Skeletal muscle cell (primary cell): ENCODE measurements around the gene RAB3GAP2.
A peak's percentile ranks its signal among the peaks of the same experiment; 100 is the strongest.
"Not testable (repeated sequence)": the region's sequence is repeated elsewhere in the genome, so short reads cannot be mapped to it uniquely, and the experiment has no call there.

Experiments used
- DNase-seq: peaks from one replicate; pipeline ENCODE4 v3.0.0-alpha.2; 2010; ENCODE audit warnings: low read depth
- H3K4me3 ChIP-seq: 2 replicates; pipeline ENCODE4 v1.5.1; 2011; ENCODE audit warnings: low read depth, mild to moderate bottlenecking, control low read depth, low read length, moderate library complexity

RAB3GAP2 gene

DNA sequence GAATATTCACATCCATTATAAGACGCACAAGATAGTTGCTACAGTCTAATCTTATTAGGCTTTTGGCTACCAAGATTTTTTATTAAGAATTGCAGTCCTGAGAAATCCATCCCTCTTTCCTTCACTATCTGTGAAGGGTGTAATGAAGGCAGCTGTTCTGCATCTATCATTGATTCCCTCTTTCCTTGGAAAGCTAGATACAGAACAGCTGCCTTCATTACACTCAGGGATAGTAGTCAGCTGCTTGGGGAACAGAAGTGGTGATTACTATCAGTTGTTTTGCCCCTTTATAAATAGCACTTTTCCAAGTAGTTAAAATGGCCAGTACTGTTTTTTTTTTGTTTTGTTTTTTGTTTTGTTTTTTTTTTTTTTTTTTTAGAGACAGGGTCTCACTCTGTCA lies 108.1 kb downstream of the RAB3GAP2 start:
- no peak for DNase-seq
- no peak overlapping the region for H3K4me3 ChIP-seq

DNA sequence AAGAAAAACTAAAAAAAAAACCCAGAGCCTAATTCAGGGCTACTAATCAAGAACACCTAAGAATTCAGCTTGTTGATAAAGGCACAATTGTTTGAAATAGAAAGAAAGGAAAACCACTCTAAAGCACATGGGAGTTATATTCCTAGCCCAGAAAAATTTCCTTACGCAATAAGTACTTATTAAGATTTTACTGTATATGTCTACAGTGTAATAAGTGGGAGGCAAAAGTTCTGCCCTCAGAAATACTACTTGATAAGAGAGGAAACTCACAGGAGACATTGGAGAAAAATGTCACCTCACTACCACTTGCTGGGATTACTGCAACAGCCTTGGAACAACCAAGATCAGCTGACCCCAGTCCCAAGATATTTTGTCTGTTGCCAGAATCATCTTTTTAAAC lies 112.2 kb downstream of the RAB3GAP2 start:
- no peak overlapping the region for H3K4me3 ChIP-seq
- no peak for DNase-seq

DNA sequence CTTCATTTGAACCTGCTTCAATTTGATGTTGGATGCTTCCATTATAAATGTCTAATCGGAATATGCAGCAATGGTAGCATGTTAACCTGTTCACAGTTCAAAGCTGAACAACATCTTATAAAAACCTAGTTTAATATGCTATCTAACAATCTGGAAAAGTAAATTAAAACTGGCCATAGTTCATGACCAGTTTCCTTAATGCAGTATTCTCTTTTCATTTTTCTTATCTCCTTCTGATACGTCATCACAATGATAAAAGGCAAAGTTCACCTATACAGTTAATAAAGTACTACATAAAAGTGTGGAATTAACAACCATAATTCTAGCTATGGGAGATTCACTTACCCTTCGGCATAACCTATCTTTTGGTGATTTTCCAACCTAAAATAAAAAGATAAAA lies 113.2 kb downstream of the RAB3GAP2 start:
- H3K4me3 ChIP-seq: no peak overlapping the region
- no peak for DNase-seq

DNA sequence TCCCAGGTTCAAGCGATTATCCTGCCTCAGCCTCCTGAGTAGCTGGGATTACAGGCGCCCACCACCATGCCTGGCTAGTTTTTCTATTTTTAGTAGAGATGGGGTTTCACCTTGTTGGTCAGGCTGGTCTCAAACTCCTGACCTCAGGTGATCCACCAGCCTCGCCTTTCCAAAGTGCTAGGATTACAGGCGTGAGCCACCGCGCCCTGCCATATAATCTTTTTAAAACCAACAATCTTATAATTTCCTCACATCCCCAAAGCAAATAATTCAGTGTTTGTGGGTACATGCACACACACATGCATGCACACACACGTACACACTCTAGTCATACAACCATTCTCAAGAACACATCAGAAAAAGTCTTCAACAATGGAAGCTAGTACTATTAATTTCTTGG lies 113.7 kb downstream of the RAB3GAP2 start:
- not testable (repeated sequence) for DNase-seq, H3K4me3 ChIP-seq

DNA sequence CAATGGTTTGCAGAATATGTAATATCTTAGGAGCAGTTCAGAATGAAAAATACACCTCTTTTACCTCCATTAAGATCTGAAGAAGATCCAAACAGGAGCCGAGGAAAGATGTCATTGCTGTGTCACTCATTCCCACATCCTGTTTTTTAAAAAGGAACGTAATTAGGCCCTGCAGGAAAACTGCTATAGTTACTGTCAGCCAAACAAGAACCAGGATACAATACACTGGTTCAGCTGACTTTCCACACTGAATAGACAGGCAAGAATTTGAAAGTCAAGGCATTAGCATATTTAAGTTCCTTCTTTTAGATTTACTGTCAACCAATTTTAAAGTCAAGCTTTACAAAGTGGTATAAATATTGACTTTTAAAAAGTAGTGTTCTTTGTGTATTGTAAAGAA lies 114.5 kb downstream of the RAB3GAP2 start:
- H3K4me3 ChIP-seq: no peak overlapping the region
- no peak for DNase-seq

DNA sequence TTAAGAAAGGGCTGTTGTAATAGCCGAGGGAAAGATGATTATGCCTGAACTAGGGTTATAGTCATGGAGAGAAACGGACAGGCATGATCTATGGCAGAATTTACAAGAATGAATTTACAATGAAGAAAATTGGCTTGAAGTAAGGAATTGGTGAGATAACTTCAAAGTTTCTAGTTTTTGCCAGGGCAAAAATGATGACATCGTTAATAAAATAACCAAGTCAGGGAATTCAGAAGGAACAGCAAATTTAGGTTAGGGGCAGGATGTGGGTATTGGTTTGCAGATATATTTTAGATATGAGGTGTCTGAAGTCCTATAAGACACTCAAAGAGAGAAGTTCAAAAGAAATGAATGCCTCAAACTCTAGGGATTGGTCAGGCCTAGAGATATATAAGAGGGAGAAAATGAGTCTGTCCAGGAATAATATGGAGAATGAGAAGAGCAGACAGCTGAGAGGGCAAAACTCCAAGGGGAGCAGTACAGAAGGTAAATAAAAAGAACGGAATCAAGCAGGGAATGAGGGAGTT lies 115.6 kb downstream of the RAB3GAP2 start:
- DNase-seq: no peak
- no peak overlapping the region for H3K4me3 ChIP-seq

DNA sequence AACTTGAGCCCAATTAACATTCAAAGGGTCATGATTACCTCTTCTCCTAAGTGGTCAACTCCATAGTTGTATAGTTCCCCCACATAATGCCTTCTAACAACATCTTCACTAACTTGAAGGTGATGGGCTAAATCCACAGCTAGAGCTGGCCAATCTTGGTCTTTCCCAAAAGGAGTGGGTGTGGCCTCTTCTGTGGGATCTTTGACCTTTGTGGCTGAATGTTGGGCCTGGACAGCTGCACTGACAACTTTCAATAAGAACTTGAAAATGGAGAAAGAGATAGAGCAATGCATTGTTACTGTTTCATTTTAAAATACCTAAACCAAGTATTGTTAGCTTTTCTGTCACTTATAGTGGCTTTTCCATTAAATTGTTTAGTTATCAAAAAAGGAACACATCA lies 119.1 kb downstream of the RAB3GAP2 start:
- DNase-seq: no peak
- no peak overlapping the region for H3K4me3 ChIP-seq

DNA sequence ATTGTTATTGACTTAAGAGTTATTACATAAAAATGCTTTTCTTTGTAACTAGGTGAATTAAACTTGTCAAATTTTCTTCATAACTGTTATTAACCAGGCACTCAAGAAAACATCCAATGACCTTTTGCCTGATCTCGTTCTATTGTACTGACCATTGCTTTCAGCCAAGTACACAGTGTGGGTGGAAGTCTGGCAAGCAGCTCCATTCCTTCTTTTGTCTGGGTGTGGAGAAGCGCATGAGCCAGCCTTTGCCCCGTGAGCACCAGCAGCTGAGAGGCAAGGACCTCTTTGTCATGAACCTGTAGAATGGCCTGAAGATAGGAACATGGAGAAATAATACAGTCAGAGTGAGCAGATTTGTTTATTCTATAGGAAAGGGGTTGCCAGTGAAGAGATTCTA lies 120.8 kb downstream of the RAB3GAP2 start:
- H3K4me3 ChIP-seq: no peak overlapping the region
- DNase-seq: peak; percentile 13

DNA sequence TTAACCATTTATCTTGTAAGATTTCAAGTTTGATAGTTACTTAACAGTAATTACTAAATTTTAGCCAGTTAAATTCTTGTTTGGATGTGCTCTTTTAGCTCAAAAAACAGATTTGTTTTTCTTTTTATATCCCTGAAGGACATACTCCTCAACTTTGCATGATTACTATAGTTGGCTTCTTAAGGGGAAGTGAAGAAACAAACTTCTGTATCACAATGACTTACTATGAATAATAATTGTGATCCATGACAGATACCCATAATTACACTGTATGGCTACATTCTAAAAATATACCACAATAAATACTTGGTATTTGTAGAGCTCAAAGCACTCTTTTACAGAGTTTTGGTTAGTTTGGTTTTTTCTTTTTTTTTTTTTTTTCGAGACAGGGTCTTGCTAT lies 122.5 kb downstream of the RAB3GAP2 start:
- DNase-seq: no peak
- no peak overlapping the region for H3K4me3 ChIP-seq

DNA sequence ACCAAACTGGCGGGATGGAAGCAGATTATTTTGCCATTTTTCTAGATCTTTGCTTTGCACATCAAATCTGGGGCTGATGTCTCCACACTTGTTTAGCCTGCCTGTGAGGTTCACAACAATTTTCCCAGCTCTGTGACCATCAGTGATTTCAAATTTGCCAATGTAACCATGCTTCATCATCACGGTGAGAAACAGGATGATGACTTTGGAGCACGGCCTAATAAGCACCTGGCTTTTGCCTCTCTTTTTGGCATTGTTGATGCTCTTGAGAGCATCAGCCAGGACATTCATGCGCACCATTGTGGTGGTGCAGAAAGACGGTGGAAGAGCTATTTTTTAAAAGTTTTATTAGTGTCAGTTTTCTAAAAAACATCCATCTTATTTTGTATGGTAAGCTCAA lies 128.2 kb downstream of the RAB3GAP2 start:
- no peak for DNase-seq

DNA sequence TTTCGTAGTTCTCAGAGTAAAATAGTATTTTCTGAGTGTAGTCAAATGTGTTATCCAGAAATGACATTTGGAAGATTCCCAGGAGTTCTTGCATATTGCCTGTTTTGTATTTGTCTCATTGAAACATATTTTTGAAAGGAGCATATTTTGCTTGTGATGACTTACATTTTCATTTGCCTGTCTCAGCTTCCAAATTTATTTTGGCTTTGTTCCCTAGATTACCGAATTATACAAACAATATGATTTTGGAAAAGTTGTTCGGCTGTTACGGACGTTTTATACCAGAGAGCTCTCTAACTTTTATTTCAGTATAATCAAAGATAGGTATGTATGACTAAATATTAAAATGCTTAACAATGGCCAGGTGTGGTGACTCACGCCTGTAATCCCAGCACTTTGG lies 132.3 kb downstream of the RAB3GAP2 start:
- no peak for DNase-seq
- no peak overlapping the region for H3K4me3 ChIP-seq

More for the DNA sequence above, 128.2 kb downstream of the RAB3GAP2 start:
- H3K4me3 ChIP-seq: no peak overlapping the region

DNA sequence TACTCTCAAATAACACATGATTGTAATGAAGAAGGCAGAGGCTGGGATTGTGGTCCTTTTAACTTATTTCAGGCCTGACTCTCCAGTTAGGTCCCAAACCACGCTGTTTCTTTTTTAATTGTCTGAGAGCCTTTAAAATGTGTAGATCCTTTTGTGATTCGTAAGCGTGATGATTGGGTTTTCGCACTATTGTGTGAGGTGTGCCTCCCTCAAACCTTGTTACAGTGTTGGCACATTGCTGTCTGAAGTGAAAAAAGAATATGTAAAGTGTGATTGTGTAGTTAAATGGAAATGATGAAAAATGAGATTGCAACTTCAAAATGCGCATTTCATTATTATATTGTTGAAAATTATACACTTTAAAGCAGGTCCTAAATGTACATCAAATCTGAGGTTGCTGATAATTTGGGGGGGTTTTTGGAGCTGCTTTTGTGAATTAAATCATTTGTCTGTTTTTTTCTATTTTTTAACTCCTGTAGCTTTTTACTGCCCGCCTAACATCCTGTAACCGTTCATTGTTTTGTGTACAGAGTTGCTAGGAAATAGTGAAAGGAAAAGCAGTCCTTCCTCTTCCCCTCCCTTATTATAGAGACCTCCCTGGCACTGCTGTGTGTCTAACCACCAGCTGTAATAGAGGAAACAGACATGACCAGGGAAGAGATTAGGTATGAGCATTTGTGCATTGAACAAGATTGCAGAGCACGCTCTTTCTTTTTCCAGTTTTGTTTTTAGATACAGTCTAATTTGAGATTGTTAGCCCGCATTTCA lies 135.1 kb downstream of the RAB3GAP2 start:
- no peak overlapping the region for H3K4me3 ChIP-seq

DNA sequence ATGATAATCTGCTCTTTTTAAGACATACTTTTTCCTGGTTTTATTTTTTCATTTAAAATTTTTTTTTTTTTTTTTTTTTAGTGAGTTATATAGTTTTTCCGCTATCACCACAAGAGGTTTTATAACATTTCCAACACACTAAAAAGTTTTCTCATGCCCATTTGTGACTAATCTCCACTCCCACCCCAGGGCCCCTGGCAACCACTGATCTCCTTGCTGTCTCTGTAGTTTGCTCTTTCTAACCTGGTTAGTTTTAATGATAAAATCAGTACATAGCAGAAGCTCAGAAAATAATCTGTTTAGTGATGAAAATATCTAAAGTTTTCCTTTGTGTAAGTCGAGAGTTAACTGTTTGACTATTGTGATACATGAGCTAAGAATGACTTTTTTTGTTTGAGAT lies 136.5 kb downstream of the RAB3GAP2 start:
- H3K4me3 ChIP-seq: no peak overlapping the region
- DNase-seq: no peak

More for the DNA sequence above, 135.1 kb downstream of the RAB3GAP2 start:
- no peak for DNase-seq

DNA sequence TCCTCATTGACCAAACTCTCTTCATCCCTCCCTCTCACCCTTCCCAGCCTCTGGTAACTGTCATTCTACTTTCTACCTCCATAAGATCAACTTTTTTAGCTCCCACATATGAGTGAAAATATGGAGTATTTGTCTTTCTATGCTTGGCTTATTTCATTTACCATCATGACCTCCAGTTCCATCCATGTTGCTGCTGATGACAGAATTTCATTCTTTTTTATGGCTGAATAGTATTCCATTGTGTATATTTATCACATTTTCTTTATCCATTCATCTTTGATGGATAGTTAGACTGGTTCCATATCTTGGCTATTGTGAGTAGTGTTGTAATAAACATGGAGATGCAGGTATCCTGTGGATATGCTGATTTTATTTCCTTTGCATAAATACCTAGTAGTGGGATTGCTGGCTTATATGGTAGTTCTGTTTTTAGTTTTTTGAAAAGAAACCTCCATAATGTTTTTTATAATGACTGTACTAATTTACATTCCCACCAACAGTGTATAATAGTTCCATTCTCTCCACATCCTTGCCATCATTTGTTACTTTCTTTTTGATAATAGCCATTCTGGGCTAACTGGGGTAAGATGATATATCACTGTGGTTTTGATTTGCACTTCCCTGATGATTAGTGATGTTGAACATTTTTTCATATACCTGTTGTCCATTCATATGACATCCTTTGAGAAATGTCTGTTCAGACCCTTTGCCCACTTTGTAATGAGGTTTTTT lies 142.6 kb downstream of the RAB3GAP2 start:
- H3K4me3 ChIP-seq: no peak overlapping the region
- DNase-seq: no peak

DNA sequence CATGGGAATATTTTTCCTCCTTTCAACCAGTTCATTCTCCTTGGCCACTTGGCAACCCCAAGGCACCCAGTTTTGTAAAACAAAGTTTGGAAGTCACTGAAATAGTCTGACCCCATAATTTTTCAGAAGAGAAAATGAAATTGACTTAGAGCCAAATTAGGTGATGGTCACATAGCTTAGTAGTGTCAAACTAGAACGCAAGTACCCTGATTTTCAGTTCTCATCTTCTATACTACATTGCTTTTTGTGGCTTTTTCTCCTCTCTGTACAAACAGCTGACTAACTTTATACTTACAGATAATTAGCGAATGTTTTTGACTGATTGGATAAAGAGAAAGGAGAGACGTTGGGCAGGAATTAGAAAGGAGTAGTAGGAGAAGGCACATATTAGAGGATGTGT lies 145.2 kb downstream of the RAB3GAP2 start:
- no peak overlapping the region for H3K4me3 ChIP-seq
- DNase-seq: no peak

DNA sequence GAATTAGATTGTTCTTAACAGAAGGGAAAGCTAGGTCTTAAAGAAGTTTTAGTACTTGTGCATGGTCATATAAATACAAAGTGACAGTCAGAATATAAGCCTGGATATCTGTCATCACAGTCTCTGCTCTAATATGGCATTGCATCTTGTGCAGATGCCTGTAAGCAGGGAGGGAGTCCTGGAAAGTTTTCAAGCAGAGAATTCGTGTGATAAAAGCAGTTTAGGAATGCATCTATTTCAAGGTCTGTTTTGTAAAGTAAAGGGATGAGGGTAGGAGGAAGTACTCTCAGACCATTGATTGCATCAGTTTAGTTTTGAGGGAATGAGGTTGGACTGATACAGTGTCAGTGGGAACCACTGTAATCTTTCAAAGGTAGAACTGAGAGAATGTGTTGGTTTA lies 147.7 kb downstream of the RAB3GAP2 start:
- peak; percentile 8 for DNase-seq
- no peak overlapping the region for H3K4me3 ChIP-seq

DNA sequence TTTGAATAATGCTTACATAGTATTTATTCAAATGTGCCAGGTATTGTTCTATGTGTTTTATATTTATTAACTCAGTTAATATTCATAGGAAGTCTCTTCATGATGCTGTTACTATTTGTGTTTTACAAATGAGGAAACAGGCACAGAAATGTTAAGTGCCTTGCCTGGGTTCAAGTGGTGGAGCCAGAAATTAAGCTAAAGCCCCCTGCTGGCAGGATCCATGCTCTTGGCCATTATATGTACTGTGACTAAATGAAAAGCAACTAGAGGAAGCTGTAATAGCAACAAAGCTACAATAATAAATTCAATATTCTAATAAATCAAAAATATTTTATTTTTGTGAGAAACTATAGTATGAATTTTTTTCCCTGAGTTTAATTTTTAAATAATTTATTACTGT lies 148.4 kb downstream of the RAB3GAP2 start:
- DNase-seq: no peak
- no peak overlapping the region for H3K4me3 ChIP-seq

DNA sequence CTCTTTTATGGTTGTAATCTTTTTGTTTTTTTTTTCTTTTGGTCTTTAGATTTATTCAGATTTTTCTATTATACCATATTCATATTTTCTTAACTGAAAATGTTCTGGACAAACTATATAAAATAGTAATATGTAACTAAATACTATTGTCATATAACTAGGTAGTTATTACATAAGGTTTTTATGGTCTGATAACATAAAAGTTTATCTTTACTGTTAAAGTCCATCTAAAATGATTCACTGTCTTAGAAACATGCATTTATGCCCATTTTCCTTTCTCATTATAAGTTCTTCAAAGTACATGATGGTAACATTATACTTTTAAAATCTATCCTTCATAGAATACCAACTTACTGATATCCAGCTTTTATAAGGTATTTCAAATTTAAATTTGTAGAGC lies 149.2 kb downstream of the RAB3GAP2 start:
- no peak overlapping the region for H3K4me3 ChIP-seq
- no peak for DNase-seq

DNA sequence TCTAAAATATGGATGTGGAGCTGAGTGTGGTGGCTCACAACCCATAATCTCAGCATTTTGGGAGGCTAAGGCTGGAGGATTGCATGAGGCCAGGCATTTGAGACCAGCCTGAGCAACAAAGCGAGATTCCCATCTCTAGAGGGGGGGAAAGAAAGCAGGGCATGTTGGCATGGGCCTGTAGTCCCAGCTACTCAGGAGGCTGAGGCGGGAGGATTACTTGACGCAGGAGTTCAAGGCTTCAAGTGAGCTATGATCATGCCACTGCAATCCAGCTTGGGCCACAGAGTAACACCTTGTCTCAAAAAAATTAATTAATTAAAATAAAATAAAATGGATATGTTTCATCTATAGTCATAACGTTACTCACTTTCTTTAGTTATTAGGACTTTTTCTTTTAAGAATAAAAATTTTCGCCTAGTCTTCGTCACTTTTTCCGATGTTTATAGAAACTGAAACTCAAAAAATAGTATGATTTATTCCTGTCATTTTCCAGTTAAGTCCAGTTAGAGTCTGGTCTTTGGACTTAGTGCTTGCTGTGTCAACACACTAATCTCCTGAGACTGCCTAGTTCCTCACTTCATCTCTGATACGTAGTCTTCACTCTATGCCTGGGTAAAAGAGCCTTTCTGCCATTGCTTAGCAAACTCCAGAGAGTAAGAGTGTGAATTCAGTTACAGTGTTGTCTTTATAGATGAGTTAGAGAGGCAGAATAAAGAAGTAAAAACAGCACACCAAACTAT lies 150.3 kb downstream of the RAB3GAP2 start:
- H3K4me3 ChIP-seq: no peak overlapping the region
- no peak for DNase-seq

DNA sequence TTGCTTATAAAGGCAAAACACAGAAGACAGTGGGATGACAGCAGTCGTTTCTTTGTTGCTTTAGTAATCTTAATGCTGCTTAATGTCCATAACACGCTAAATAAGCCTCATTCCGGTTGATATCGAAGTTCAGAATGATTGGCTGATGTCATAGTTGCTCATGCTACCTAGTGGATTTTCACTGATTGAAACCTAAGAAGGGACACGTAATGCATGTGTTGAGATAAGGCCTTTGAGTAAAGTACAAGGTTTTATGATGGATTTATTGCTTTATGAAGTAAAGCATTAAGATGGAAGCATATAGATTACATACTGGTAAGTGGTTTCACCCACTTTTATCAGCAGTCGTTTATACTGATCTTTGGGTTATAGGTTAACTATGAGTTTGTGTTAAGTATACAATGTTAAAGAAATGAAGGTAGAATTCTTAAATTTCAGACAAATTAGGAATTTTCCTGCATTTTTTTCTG lies 153.2 kb downstream of the RAB3GAP2 start:
- no peak overlapping the region for H3K4me3 ChIP-seq
- DNase-seq: no peak
